GM12891 (cell line): ENCODE results near the gene MX1. TPM values are rescaled to one million over a fixed set of nuclear protein-coding genes. Genes with fewer than 3 reads are reported as not detected.

ENCODE experiments used
- DNase-seq: peaks from one replicate; pipeline ENCODE4 v3.0.0; 2011; ENCODE audit warnings: low spot score; ENCODE audit not compliant: insufficient read length
- FAIRE-seq: peaks from 2 replicates; lab custom pipeline; 2011; peaks lifted over from hg19 to GRCh38; lab: Jason Lieb, UNC
- PAX5 ChIP-seq: IDR thresholded peaks from 2 replicates; pipeline ENCODE4 v1.6.1; 2011; ENCODE audit warnings: low read length, moderate library complexity, mild to moderate bottlenecking; ENCODE audit not compliant: insufficient read depth, severe bottlenecking
- POLR2A ChIP-seq: IDR thresholded peaks from 2 replicates; pipeline ENCODE4 v1.6.1; 2011; ENCODE audit warnings: low read depth, low read length, control low read depth
- POLR2AphosphoS5 ChIP-seq: IDR thresholded peaks from 2 replicates; pipeline ENCODE4 v1.6.1; 2011; ENCODE audit warnings: low read depth, low read length, control low read depth
- POU2F2 ChIP-seq: IDR thresholded peaks from 2 replicates; pipeline ENCODE4 v1.6.1; 2011; ENCODE audit warnings: low read depth, mild to moderate bottlenecking, control low read depth, low read length, moderate library complexity
- SPI1 ChIP-seq: IDR thresholded peaks from 2 replicates; pipeline ENCODE4 v1.6.1; 2011; ENCODE audit warnings: low read depth, low read length, control low read depth
- TAF1 ChIP-seq: IDR thresholded peaks from 2 replicates; pipeline ENCODE4 v1.6.1; 2011; ENCODE audit warnings: low read depth, low read length, control low read depth
- polyA plus RNA-seq: library from polyadenylated mRNA; unstranded; fragments of >200 nt; gene quantifications from one replicate; pipeline ENCODE4 v1.2.1, GENCODE V29; 2012; ENCODE audit warnings: low read depth, missing spikeins, inconsistent platforms; ENCODE audit not compliant: missing spikeins

MX1 gene
- 263 TPM for polyA plus RNA-seq

- DNase-seq: peak; percentile 85
- peak; percentile 76; the same call in 1 of the 2 replicates for TF ChIP-seq POU2F2
- TF ChIP-seq TAF1: peak; percentile 99
- no peak for TF ChIP-seq SPI1
- peak; percentile 90 for TF ChIP-seq POLR2AphosphoS5
- no peak for TF ChIP-seq PAX5
- peak; percentile 96 for TF ChIP-seq POLR2A
- FAIRE-seq: peak; percentile 91
Observed at GRCh38 chr21:41425954-41426675, at the start of gene MX1. TSS of gene MX1 (plus strand) at chr21:41426239. CDS start at chr21:41432071, 5,832 bp downstream.

- FAIRE-seq (no peak), DNase-seq (no peak)
- no peak for TF ChIP-seq PAX5
- TF ChIP-seq POU2F2: no peak
- TF ChIP-seq SPI1: no peak
- no peak for TF ChIP-seq POLR2A
- no peak for TF ChIP-seq POLR2AphosphoS5
- no peak for TF ChIP-seq TAF1
Observed at GRCh38 chr21:41377715-41378114, 48.3 kb upstream of the MX1 start.

GRCh38 chr21:41378849-41379248, 47.2 kb upstream of the MX1 start:
- no peak for TF ChIP-seq TAF1
- TF ChIP-seq POU2F2: no peak
- no peak for TF ChIP-seq POLR2AphosphoS5
- TF ChIP-seq PAX5: no peak
- no peak for TF ChIP-seq SPI1
- TF ChIP-seq POLR2A: no peak
- no peak for DNase-seq
- no peak for FAIRE-seq

- DNase-seq (no peak), FAIRE-seq (no peak)
- TF ChIP-seq POU2F2 (no peak), SPI1 (no peak), PAX5 (no peak), POLR2A (no peak), POLR2AphosphoS5 (no peak)
Observed at GRCh38 chr21:41379901-41380300, 46.1 kb upstream of the MX1 start.

- no peak for TF ChIP-seq PAX5
- no peak for TF ChIP-seq TAF1
- no peak for TF ChIP-seq SPI1
- TF ChIP-seq POLR2A: no peak
- TF ChIP-seq POLR2AphosphoS5: no peak
- no peak for TF ChIP-seq POU2F2
- no peak for DNase-seq
- FAIRE-seq: no peak
Observed at GRCh38 chr21:41381731-41382130, 44.3 kb upstream of the MX1 start.

GRCh38 chr21:41387042-41387819, 38.8 kb upstream of the MX1 start:
- FAIRE-seq (no peak), DNase-seq (no peak)
- TF ChIP-seq SPI1: no peak
- no peak for TF ChIP-seq POU2F2
- TF ChIP-seq TAF1: no peak
- TF ChIP-seq POLR2AphosphoS5: no peak
- no peak for TF ChIP-seq POLR2A

- no peak for DNase-seq
- FAIRE-seq: no peak
- TF ChIP-seq TAF1: no peak
- no peak for TF ChIP-seq SPI1
- no peak for TF ChIP-seq POLR2A
- TF ChIP-seq POLR2AphosphoS5: no peak
- TF ChIP-seq POU2F2: no peak
- no peak for TF ChIP-seq PAX5
Observed at GRCh38 chr21:41387824-41388223, 38.2 kb upstream of the MX1 start.

GRCh38 chr21:41388259-41388658, 37.8 kb upstream of the MX1 start:
- FAIRE-seq: no peak
- DNase-seq: no peak
- TF ChIP-seq PAX5: no peak
- no peak for TF ChIP-seq POU2F2
- no peak for TF ChIP-seq POLR2A
- no peak for TF ChIP-seq POLR2AphosphoS5
- no peak for TF ChIP-seq TAF1
- TF ChIP-seq SPI1: no peak

GRCh38 chr21:41390043-41390639, 35.9 kb upstream of the MX1 start:
- FAIRE-seq (no peak), DNase-seq (no peak)
- TF ChIP-seq POLR2AphosphoS5 (no peak), POLR2A (0 out of 2 replicates have a peak, but pooled peaks have one; percentile 22)

- TF ChIP-seq SPI1 (no peak), POLR2A (no peak), TAF1 (no peak), POU2F2 (no peak), PAX5 (no peak), POLR2AphosphoS5 (no peak; the same call in 1 of the 2 replicates)
- no peak for FAIRE-seq
- no peak for DNase-seq
Observed at GRCh38 chr21:41393876-41394465, 32.1 kb upstream of the MX1 start.
